ENCODE results near the gene REN. TPM values are rescaled to one million over a fixed set of nuclear protein-coding genes. Genes with fewer than 3 reads are reported as not detected.

The REN gene
- total RNA-seq, 4 donors from 2014 or later: 0.17 to 0.26 TPM; not detected in 2

DNA sequence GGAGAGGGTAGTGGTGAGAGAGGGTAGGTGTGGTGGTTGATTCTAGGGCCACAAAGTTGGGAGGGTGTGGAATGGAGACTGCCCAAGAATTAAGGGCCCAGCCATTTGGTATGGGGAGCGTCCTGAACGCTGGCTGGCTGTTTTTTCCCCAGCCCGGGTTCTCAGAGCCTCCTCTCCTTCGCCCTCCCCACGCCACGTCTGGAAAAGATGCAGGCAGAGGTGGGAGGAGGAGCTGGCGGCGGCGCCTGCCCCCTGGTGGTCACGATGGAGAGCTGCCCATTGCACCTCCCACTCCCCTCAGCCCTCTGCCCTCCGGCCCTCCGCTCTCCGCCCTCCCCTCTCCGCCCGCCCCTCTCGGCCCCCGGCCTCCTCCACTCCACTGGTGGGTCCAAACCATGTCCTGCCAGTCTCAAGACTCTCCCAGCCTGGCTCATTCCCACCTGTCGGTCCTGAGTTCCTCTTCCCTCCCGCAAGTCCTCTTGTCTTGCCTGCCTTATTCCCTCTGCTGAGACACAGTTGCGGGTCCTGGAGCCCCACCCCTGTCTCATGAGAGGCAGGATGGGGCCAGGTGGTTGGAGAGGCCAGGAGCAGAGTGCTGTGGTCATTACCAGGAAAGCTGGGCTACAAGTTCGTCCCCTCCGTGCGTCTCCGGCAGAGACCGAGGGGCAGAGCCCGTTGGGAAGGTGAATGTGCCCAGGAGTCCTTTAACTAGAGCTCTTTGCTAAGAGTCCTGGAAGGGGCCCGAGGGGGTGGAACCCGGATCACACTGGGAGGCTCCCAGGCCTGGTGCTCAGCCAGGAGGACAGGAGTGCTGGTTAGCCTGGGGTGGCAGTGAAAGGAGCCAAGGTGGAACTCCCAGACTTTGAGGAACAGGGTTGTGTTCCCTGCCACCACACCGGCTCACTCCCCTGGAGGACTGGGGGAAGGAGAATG is 36.9 kb downstream of the REN start:
- no peak overlapping the region for H3K4me3 ChIP-seq (ENCODE audit: low read depth, poor library complexity, severe bottlenecking)
- 17 to 18% methylated on average over 29 of the region's 29 CpGs for WGBS, 2 donors
- TF ChIP-seq, protein P1, sequence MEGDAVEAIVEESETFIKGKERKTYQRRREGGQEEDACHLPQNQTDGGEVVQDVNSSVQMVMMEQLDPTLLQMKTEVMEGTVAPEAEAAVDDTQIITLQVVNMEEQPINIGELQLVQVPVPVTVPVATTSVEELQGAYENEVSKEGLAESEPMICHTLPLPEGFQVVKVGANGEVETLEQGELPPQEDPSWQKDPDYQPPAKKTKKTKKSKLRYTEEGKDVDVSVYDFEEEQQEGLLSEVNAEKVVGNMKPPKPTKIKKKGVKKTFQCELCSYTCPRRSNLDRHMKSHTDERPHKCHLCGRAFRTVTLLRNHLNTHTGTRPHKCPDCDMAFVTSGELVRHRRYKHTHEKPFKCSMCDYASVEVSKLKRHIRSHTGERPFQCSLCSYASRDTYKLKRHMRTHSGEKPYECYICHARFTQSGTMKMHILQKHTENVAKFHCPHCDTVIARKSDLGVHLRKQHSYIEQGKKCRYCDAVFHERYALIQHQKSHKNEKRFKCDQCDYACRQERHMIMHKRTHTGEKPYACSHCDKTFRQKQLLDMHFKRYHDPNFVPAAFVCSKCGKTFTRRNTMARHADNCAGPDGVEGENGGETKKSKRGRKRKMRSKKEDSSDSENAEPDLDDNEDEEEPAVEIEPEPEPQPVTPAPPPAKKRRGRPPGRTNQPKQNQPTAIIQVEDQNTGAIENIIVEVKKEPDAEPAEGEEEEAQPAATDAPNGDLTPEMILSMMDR (IDR thresholded peaks at IDR 0.05): peak in 1 of 3 donors; percentile 87
- TF ChIP-seq POLR2A (IDR thresholded peaks at IDR 0.05): no peak
- intact Hi-C loops (cut with DNase I; ENCODE audit: low total_unique reads): loop anchor here (5.0 kb wide), 1 partner anchor 262 kb away; no protein-coding TSS in a partner anchor
- DNase-seq (ENCODE audit: low spot score in 2 of 2): peak; percentile 65 to 94

DNA sequence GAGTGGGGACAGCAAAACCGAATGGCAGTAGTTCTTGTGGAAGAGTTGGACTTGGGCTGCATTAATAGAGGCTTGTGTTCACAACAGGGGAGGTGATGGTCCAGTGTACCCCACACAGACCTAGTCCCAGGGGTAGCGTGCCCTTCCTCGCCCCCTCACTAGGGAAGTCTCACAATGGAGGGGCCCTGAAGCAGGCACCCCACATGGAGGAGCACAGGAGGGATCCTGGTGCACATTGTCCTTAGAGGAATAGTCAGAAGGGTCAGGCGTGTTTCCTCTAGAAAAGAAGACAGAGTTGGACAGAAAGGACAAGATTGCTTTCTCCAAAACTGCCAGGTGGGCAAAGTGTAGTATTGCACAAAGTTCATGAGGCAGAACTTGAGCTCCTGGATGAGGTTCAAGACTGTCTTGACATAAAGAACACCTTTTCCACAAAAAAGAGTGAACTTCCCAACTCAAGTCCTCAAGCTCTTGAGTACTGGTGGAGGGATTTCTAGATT is 37.6 kb downstream of the REN start:
- no peak overlapping the region for H3K4me3 ChIP-seq (ENCODE audit: low read depth, poor library complexity, severe bottlenecking)
- 71 to 76% methylated on average over 4 of the region's 4 CpGs for WGBS, 2 donors
- TF ChIP-seq, protein P1 (IDR thresholded peaks at IDR 0.05): no peak
- no peak for TF ChIP-seq POLR2A (IDR thresholded peaks at IDR 0.05)
- intact Hi-C loops (cut with DNase I; ENCODE audit: low total_unique reads): loop anchor here (5.0 kb wide), 1 partner anchor 261 kb away; no protein-coding TSS in a partner anchor
- DNase-seq (ENCODE audit: low spot score in 2 of 2): no peak

DNA sequence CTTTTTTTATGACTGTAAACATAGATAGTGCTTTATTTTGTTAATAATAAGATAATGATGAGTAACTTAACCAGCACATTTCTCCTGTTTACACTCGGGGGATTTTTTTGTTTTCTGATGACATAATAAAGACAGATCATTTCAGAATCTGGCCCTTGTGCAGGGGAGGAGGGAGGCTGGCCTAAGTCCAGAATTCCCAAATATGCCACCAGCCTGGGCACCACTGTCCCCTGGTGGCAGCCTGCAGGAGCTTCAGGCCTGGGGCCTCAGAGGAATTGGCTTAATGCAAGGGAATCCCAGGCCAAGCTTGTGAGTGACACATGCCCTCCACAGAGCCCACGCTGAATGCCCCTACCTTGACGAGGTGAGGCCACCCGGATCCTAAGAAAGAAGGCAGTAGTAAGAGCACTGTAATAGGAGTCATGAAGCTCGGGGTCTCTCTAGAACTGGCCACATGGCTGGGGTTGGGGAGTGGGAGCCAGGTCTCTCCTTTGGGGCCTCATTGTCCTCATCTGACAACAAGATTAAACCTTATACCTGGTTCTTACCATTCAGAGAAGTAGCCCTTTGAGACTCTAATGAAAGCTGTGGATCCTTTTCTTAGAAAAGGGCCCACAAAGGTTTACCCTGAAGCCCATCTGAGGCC is 38.4 kb downstream of the REN start:
- intact Hi-C loops (cut with DNase I; ENCODE audit: low total_unique reads): loop anchor here (5.0 kb wide), 1 partner anchor 260 kb away; no protein-coding TSS in a partner anchor
- DNase-seq (ENCODE audit: low spot score in 2 of 2): peak; percentile 68 to 94
- H3K4me3 ChIP-seq (ENCODE audit: low read depth, poor library complexity, severe bottlenecking): no peak overlapping the region
- 22 to 37% methylated on average over 5 of the region's 5 CpGs for WGBS, 2 donors
- TF ChIP-seq, protein P1 (IDR thresholded peaks at IDR 0.05): peak in 1 of 3 donors; percentile 98
- TF ChIP-seq POLR2A (IDR thresholded peaks at IDR 0.05): no peak

DNA sequence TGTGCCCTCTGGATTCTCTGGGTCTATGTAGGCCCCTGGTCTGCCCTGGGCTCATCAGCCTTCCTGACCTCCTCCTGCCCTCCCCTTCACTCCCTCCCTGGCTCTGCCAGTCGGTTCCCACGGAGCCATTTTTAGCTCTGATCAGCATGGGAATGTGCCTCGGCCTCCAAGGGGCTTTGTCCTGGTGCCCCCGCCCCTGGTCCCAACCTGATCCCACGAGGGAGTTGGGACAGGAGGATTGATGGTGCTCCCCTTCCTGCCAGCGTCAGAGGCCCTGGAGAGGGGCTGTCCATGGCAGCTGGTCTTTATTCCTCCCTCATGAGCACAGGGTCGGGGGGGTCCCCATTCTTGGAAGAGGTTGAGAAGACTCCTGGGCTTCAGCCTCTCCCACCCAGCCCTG is 39.2 kb downstream of the REN start:
- DNase-seq (ENCODE audit: low spot score in 2 of 2): no peak
- intact Hi-C loops (cut with DNase I; ENCODE audit: low total_unique reads): loop anchor here (5.0 kb wide), 1 partner anchor 260 kb away; no protein-coding TSS in a partner anchor
- TF ChIP-seq, protein P1 (IDR thresholded peaks at IDR 0.05): no peak
- TF ChIP-seq POLR2A (IDR thresholded peaks at IDR 0.05): no peak
- 49 to 50% methylated on average over 7 of the region's 7 CpGs for WGBS, 2 donors
- H3K4me3 ChIP-seq (ENCODE audit: low read depth, poor library complexity, severe bottlenecking): no peak overlapping the region

DNA sequence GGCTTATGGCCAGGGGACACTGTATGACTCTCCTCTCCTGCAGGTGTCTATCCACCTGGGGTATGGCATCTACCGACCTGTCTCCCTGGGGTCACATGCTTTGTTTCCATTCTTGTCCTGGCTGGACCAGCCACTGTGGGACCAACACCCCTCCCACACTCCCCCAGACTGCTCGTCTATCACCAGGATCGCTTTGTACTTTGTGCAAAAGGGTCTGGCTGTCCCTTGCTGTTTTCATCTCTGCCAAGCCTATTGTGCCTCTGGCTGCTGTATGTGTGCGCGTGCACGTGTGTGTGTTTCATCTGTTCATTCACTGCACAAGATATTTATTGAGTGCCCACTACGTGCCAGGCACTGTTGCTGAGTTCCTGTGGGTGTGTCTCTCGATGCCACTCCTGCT is 39.8 kb downstream of the REN start:
- no peak overlapping the region for H3K4me3 ChIP-seq (ENCODE audit: low read depth, poor library complexity, severe bottlenecking)
- intact Hi-C loops (cut with DNase I; ENCODE audit: low total_unique reads): loop anchor here (5.0 kb wide), 1 partner anchor 259 kb away; no protein-coding TSS in a partner anchor
- no peak for TF ChIP-seq POLR2A (IDR thresholded peaks at IDR 0.05)
- TF ChIP-seq, protein P1 (IDR thresholded peaks at IDR 0.05): no peak
- no peak for DNase-seq (ENCODE audit: low spot score in 2 of 2)
- 46 to 52% methylated on average over 8 of the region's 8 CpGs for WGBS, 2 donors
